NCI-H2171 (cell line): ENCODE measurements around the gene SIDT2.
"Not testable (repeated sequence)": the region's sequence is repeated elsewhere in the genome, so short reads cannot be mapped to it uniquely, and the experiment has no call there.

Source experiments
- DNase-seq: peaks from one replicate; lab custom pipeline; 2025; lab: John Stamatoyannopoulos, UW

Gene SIDT2

GRCh38 chr11:117178210-117179034 lies at the start of gene SIDT2:
TSS of gene SIDT2 (plus strand) at chr11:117178743. CDS start at chr11:117179264, 521 bp downstream.
- peak; percentile 80 for DNase-seq

GRCh38 chr11:117130396-117130795 lies 48.1 kb upstream of the SIDT2 start:
- not testable (repeated sequence) for DNase-seq

DNA sequence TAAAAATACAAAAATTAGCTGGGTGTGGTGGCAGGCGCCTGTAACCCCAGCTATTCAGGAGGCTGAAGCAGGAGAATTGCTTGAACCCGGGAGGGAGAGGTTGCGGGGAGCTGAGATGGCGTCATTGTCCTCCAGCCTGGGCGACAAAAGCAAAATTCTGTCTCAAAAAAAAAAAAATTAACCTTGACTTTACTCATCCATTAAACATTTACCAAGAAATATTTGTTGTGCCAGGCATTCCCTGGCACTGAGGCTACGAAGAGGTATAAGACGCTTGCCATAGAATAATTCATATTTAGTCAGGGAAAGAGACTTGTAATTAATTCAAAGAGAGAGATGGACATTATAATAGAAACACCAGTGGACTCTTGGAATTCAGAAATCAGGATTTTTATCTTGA lies 47.7 kb upstream of the SIDT2 start:
- no peak for DNase-seq

- DNase-seq: no peak
These were observed 44.1 kb upstream of the SIDT2 start for GRCh38 chr11:117134431-117134830.

GRCh38 chr11:117134979-117135378 lies 43.6 kb upstream of the SIDT2 start:
- not testable (repeated sequence) for DNase-seq

GRCh38 chr11:117137223-117138086 lies 41.1 kb upstream of the SIDT2 start:
- DNase-seq: not testable (repeated sequence)

DNA sequence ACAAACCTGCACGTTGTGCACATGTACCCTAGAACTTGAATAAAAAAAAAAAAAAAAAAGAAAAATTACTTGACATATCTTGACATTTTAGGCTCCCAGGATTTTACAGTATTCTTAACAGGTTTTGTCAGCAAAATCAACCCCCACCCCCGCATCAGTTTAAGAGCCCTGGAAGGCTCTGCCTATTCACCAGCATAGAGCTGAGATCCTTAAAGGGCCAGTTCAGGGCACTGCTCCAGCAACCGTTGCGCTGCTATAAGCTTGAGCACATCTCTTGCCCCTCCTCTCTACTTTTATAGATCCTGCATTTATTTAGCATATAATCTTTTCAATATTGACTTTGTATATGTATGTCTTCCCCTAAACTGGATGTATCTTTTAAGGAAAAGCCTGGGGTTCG lies 35.2 kb upstream of the SIDT2 start:
- DNase-seq: no peak

GRCh38 chr11:117143871-117144476 lies 34.6 kb upstream of the SIDT2 start, which contains the start of gene PAFAH1B2:
TSS of gene PAFAH1B2 (plus strand) at chr11:117144287. CDS start at chr11:117152448, 8,161 bp downstream.
- peak; percentile 95 for DNase-seq

DNA sequence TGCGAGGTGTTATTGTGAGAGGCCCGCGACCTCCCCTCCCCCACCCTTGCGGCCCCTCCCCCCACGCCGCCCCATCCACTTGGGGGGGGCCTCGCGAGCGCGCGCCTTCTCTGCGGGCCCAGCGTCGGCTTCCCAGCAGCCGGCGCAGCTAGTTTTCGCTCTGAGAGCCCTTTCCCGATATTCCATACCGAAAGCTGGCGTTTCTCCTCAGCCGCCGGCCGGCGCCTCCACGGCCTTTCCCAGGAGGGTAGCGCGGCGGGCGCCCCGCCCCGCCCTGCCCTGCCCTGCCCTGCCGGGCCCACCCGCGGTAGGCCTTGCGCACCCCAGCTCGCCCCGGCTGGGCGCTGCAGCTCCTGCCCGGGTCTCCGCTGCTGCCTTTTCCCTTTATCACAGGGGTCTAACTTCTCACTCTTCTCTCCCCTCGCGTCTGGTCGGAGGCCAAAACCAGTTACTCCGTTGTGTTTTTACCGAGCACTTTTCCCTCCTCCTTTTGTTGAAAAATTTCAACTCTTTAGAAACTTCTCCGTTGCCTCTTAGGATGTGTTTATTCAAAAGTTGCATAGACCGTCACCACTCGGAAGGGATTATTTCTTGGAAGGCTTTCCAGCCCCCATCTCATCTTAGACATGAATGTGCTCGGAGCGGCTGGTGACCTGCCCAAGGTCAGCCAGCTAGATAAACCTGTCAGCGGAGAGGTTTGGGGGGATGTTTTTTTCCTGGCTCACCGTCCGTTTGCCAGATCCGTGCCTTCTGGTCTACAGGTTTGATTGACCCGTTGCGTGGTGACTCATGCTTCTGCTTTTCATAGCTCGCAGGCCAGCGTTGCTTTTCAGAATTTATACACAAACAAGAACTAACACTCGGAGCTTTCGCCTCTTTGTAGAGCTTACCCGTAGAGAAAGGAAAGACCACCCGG lies 33.8 kb upstream of the SIDT2 start:
- peak; percentile 42 for DNase-seq

DNA sequence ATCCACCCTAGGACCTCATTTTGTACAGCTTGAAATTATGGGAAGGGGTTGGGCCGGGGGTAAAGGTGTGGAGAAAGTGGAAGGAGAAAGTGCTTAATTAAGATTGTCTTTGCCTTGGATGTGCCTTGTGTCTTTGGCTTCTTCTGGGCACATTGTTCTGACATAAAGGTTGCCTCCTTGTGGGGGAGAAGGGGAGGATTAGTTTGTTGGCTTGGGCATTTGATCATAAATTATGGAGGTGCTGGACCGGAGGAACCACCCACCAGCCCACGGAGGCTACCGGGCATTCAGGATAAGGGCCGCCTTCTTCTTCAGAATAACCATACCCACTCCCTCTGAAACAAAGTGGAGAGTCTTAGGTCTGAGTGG lies 33.2 kb upstream of the SIDT2 start:
- DNase-seq: no peak

GRCh38 chr11:117146521-117146920 lies 32.0 kb upstream of the SIDT2 start:
- no peak for DNase-seq

DNA sequence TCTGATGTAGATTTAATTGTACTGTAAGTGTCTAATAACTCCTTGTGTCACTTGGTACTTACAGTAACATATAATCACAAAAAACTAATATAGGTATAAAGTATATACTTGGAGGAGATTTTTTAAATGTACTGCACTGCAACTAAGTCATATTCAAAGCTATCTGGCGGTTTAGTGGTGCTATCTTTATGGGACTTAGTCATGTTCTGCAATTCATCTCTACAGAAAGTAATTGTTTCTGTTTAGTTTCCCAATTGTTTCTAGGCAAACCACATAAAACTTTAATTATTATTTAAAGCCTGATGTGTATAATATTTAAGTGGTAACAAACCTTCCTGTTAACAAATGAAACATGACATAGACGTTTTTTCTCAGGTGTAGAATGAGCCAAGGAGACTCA lies 26.5 kb upstream of the SIDT2 start:
- no peak for DNase-seq

DNA sequence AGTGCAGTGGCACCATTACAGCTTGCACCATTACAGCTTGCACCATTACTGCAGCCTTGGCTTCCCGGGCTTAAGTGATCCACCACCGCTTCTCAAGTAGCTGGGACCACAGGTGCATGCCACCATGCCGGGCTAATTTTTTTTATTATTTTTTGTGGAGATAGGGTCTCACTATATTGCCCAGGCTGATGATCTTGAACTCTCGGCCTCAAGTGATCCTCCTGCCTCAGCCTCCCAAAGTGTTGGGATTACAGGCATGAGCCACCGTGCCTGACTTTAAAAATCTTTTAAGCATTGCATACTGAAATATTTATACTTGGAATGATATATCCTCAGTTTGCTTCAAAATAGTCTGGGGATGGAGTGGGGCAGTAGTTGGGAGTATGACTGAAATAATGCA lies 24.1 kb upstream of the SIDT2 start:
- DNase-seq: no peak

DNA sequence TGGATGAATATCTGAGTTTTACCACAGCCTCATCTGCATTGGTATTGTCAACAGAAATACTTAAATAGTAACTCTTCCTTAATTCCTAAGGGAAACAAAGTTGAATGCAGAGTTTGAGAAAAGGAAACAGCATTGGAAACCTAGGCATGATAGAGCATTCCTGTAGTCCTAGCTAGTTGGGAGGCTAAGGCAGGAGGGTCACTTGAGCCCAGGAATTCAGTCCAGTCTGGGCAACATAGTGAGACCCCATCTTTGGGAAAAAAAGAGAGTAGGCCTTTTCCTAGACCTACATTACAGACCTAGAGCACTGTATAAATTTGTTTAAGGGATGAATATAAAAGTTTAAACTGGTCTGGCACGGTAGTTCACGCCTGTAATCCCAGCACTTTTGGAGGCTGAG lies 21.0 kb upstream of the SIDT2 start:
- no peak for DNase-seq

GRCh38 chr11:117159892-117160291 lies 18.7 kb upstream of the SIDT2 start:
- no peak for DNase-seq

- DNase-seq: no peak
These were observed 17.7 kb upstream of the SIDT2 start for GRCh38 chr11:117160826-117161225.

DNA sequence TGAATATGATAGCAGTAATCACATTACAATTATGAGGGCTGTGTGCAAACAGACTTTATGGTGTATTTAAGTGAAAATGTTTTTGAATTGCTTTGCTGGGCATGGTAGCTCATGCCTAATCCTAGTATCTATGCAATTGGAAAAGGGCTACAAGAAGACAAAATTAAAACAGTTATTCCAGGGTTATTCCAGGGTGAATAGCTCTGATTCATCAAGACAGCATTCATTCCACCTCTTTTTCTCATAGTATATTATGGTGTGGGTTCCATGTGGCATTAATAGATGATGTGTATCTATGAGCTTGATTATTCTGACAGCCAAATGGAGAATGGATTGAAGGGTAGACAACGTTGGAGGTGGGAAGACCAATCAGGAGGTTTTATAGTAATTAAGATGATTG lies 12.1 kb upstream of the SIDT2 start:
- DNase-seq: no peak

DNA sequence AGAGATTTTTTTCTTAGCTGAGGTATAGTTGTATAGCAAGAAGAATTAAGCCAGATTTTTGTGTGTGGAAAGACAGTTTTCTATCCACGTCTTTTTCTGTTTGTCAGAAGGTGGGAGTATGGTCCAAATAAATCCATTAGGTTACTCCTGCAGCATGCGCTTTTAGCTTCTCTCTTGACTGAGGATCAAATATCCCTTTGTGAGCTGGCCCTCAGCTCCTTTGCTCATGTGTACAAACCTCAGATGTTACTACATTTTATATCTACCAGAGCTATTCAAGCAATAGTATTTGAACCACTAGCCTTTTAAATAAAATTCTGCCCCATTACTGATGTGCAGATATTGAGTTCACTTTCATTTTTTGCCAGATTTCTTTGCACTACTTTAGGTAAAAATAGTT lies 8.8 kb upstream of the SIDT2 start:
- no peak for DNase-seq

DNA sequence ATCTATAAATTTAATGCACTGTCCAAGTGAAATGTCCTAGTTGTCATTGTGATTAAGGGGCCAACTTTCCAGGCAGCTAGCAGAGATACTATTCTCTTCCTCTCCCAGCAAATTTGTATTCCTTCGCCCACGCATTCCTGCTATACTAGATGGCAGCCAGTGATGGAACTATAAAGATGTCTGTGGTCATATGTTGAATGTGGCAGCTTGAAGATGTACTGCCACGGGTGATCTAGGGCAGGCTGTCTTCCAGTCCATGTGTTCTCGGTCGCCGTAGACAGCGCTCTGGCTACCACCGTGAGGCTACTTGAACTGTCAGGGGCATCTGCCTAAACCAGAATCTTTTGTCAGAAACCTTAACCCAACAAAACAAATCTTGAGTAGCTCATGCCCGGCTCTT lies 8.3 kb upstream of the SIDT2 start:
- no peak for DNase-seq

DNA sequence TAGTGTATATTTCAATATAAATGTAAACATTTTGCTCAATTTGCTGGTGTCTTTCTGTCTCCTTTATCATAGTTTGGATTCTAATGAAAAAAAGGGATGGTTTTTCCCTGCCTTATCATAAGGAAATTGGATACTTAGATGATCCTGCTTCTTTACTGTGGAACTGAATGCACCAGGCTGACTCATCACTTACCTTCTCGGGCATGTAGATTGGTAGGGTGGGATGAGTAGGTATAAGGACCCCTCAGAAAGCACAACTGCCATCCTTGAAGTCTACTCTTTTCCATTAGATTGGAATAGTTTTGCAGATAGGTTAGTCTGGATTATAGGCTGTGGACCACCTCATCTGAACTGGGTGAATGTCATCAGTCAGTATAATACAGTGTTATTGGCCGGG lies 7.5 kb upstream of the SIDT2 start:
- DNase-seq: no peak

DNA sequence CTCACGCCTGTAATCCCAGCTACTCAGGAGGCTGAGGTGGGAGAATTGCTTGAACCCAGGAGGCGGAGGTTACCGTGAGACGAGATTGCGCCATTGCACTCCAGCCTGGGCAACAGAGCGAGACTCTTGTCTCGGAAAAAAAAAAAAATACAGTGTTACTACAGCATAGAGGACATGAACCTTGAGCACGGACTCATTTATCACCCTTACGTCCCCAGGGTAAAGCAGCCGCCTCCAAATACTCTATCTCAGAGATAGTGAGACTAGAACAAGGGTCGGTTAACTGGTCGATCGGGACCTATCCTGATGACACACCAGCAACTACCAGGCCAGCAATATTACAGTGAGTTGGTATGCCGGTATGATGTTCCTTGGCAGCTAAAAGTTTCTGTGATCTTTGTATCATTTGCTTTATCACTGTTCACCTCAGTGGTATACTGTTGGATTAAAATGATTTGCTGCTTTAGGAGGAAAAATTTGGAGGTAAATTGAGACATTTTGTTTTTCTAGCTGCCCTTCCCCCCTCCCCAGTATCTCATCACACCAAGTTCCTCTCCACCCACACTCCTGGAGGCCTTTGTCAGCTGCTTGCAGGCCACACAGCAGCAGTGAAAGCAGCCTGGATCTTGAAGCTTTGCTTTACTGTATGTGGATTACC lies 7.0 kb upstream of the SIDT2 start:
- DNase-seq: no peak
